AG04450 (cell line): ENCODE data around the gene CADPS2. TPM values are rescaled to one million over a fixed set of nuclear protein-coding genes. Genes with fewer than 3 reads are reported as not detected.

Experiments used
- CTCF ChIA-PET: fragments of 300-600, 350-600 bp; formaldehyde crosslinking; extraction: SDS; loops from one replicate; lab custom pipeline; 2022; ENCODE audit warnings: antibody characterized with exemption, inconsistent platforms; lab: Charles Lee
- POLR2A ChIA-PET: fragments of 350-600 bp; formaldehyde crosslinking; extraction: SDS; loops from one replicate; lab custom pipeline; 2021; ENCODE audit warnings: antibody characterized with exemption, inconsistent platforms; lab: Yijun Ruan, JAX
- DNase-seq: peaks from one replicate; pipeline ENCODE4 v3.0.0-alpha.2; 2011; ENCODE audit warnings: low read depth, low spot score
- H3K27ac ChIP-seq: one replicate; pipeline ENCODE4 v1.5.1; 2012; ENCODE audit warnings: low read depth, low read length, control low read depth
- H3K27me3 ChIP-seq: one replicate; pipeline ENCODE4 v1.6.0; 2012; ENCODE audit warnings: low read length; ENCODE audit not compliant: control insufficient read depth, insufficient read depth
- H3K4me3 ChIP-seq: 2 replicates; pipeline ENCODE4 v1.5.1; 2011; ENCODE audit warnings: mild to moderate bottlenecking, low read depth, low read length, control low read depth
- H3K9me3 ChIP-seq: 2 replicates; pipeline ENCODE4 v1.5.1; 2012; ENCODE audit warnings: low read length; ENCODE audit not compliant: control insufficient read depth, insufficient read depth
- CTCF ChIP-seq: IDR thresholded peaks from 2 replicates; pipeline ENCODE4 v1.5.1; 2011; ENCODE audit warnings: low read depth, low read length, control low read depth, inconsistent platforms
- polyA plus RNA-seq: library from polyadenylated mRNA; depleted of rRNA; stranded (reverse); fragments of >200 nt; gene quantifications from 2 replicates; pipeline ENCODE4 v1.2.3, GENCODE V29; 2011

The CADPS2 gene
- polyA plus RNA-seq, 1 experiment = 0.41 TPM

- CTCF ChIA-PET = no interaction called here
- Histone ChIP-seq H3K4me3 (no peak overlapping the region), H3K27ac (no peak overlapping the region), H3K27me3 (no peaks in the 10 kb centered on the region), H3K9me3 (no peaks in the 10 kb centered on the region)
- POLR2A ChIA-PET = no interaction called here
- DNase-seq = no peak
- TF ChIP-seq CTCF = no peak
Measured at GRCh38 chr7:122746948-122747347, 139.3 kb downstream of the CADPS2 start.

- H3K27ac ChIP-seq = no peak overlapping the region
- H3K9me3 ChIP-seq = no peaks in the 10 kb centered on the region; the same call in 1 of the 2 replicates
- H3K27me3 ChIP-seq = no peaks in the 10 kb centered on the region
- no peak for TF ChIP-seq CTCF
- POLR2A ChIA-PET = no interaction called here
- CTCF ChIA-PET = no interaction called here
- no peak overlapping the region for H3K4me3 ChIP-seq
- DNase-seq = no peak
Measured at GRCh38 chr7:122743211-122743610, 143.0 kb downstream of the CADPS2 start.

- no peak for TF ChIP-seq CTCF
- POLR2A ChIA-PET = no interaction called here
- H3K4me3 ChIP-seq = no peak overlapping the region
- no peaks in the 10 kb centered on the region for H3K27me3 ChIP-seq
- CTCF ChIA-PET = no interaction called here
- no peaks in the 10 kb centered on the region; the same call in 1 of the 2 replicates for H3K9me3 ChIP-seq
- H3K27ac ChIP-seq = no peak overlapping the region
- no peak for DNase-seq
Measured at GRCh38 chr7:122738947-122739346, 147.3 kb downstream of the CADPS2 start.

- no peak for DNase-seq
- Histone ChIP-seq H3K4me3 (no peak overlapping the region), H3K27me3 (no peaks in the 10 kb centered on the region), H3K9me3 (no peaks in the 10 kb centered on the region; the same call in 1 of the 2 replicates), H3K27ac (no peak overlapping the region)
- ChIA-PET CTCF (no interaction called here), POLR2A (no interaction called here)
- TF ChIP-seq CTCF = no peak
Measured at GRCh38 chr7:122736183-122736582, 150.1 kb downstream of the CADPS2 start.

- DNase-seq = no peak
- no peak for TF ChIP-seq CTCF
- H3K27ac ChIP-seq = no peak overlapping the region
- no peaks in the 10 kb centered on the region for H3K9me3 ChIP-seq
- ChIA-PET POLR2A (no interaction called here), CTCF (no interaction called here)
- H3K27me3 ChIP-seq = no peaks in the 10 kb centered on the region
- H3K4me3 ChIP-seq = no peak overlapping the region
Measured at GRCh38 chr7:122727759-122728158, 158.5 kb downstream of the CADPS2 start.
